Loucy (cell line): ENCODE measurements around the gene MAPK8.

Source experiments
- H2AFZ ChIP-seq: fragments of 200-600 bp; sonication (generic); 2 replicates; pipeline ENCODE4 v1.6.0; 2016; ENCODE audit warnings: antibody characterized with exemption, mild to moderate bottlenecking, low read length, moderate library complexity
- H3F3A ChIP-seq: fragments of 200-600 bp; 2 replicates; pipeline ENCODE4 v1.6.0; 2016; ENCODE audit warnings: antibody characterized with exemption, low read depth, mild to moderate bottlenecking
- H3K27me3 ChIP-seq: fragments of 200-600 bp; sonication (generic); 2 replicates; pipeline ENCODE4 v1.6.1; 2014; ENCODE audit warnings: low read length, mild to moderate bottlenecking; ENCODE audit not compliant: insufficient read depth, poor library complexity, severe bottlenecking
- H3K36me3 ChIP-seq: fragments of 200-600 bp; sonication (generic); 2 replicates; pipeline ENCODE4 v1.6.1; 2016; ENCODE audit warnings: low read length; ENCODE audit not compliant: insufficient read depth
- H3K4me1 ChIP-seq: fragments of 200-600 bp; sonication (generic); 2 replicates; pipeline ENCODE4 v1.5.1; 2014; ENCODE audit warnings: low read length, mild to moderate bottlenecking; ENCODE audit not compliant: insufficient read depth, poor library complexity, severe bottlenecking
- H3K4me2 ChIP-seq: fragments of 200-600 bp; sonication (generic); 2 replicates; pipeline ENCODE4 v1.6.0; 2014; ENCODE audit warnings: antibody characterized with exemption, low read length, low read depth, mild to moderate bottlenecking; ENCODE audit not compliant: poor library complexity, severe bottlenecking
- H3K4me3 ChIP-seq: fragments of 200-600 bp; sonication (generic); 2 replicates; pipeline ENCODE4 v1.5.1; 2014; ENCODE audit warnings: low read length, mild to moderate bottlenecking, mixed read lengths; ENCODE audit not compliant: poor library complexity, severe bottlenecking
- H3K79me2 ChIP-seq: fragments of 200-600 bp; sonication (generic); 2 replicates; pipeline ENCODE4 v1.6.1; 2014; ENCODE audit warnings: low read length; ENCODE audit not compliant: insufficient read depth
- H3K9ac ChIP-seq: fragments of 200-600 bp; sonication (generic); 2 replicates; pipeline ENCODE4 v1.6.0; 2014; ENCODE audit warnings: mild to moderate bottlenecking, low read depth, low read length, moderate library complexity; ENCODE audit not compliant: poor library complexity, severe bottlenecking
- H3K9me2 ChIP-seq: fragments of 200-600 bp; sonication (generic); replicated peaks from 2 replicates; pipeline ENCODE4 v1.6.1; 2016; ENCODE audit warnings: low read depth, low read length, mixed read lengths
- H3K9me3 ChIP-seq: fragments of 200-600 bp; sonication (generic); 2 replicates; pipeline ENCODE4 v1.6.1; 2014; ENCODE audit warnings: mild to moderate bottlenecking, antibody characterized with exemption, low read length, low read depth; ENCODE audit not compliant: insufficient read depth
- H4K20me1 ChIP-seq: fragments of 200-600 bp; sonication (generic); 2 replicates; pipeline ENCODE4 v1.6.0; 2014; ENCODE audit warnings: antibody characterized with exemption, low read length, mild to moderate bottlenecking; ENCODE audit not compliant: insufficient read depth, poor library complexity, severe bottlenecking
- EZH2phosphoT487 ChIP-seq: fragments of 200-600 bp; IDR thresholded peaks from 2 replicates; pipeline ENCODE4 v1.6.1; 2018; ENCODE audit warnings: antibody characterized with exemption, mild to moderate bottlenecking, moderate library complexity, borderline replicate concordance
- TF ChIP-seq, protein P1 (sequence below): fragments of 200-600 bp; sonication (generic); conservative IDR thresholded peaks from 2 replicates; pipeline ENCODE4 v1.5.1; 2014; ENCODE audit warnings: mild to moderate bottlenecking, antibody characterized with exemption, low read length

MAPK8 gene

DNA sequence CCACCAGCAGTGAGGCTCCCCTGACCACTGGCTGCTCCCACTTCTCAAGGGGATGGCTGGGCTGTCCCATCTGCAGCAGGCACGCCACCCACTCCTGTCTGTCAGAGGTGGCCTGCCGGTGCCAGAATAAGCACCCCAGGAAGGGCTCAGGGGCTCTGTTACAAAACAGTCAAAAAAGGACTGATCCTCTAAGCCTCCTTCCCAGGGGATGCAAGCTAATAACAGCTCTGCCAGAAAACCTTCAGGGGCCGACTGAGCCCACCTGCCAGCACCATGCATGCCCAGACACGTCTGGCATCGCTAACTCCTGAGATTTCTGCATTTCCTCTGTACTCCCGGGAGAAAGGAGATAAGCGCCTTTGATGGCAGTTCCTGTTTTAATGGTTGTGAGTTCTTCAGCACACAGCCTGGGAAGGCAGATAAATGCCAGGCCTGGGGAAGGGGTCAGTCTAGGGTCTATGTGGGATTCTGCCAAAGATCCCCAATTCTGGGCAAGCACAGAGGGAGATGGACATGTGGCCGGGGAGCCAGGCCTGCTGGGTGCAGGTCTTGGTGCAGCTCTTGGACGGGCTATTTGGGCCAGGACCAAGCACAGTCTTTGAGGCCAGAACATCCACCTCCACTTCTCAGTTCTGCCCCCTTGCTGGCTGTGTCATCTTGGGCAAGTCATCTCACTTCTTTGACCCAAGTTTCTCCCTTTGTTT, 170.0 kb downstream of the MAPK8 start:
- no peaks in the 10 kb centered on the region for H3K9me2 ChIP-seq
- no peak overlapping the region for H3K4me3 ChIP-seq
- no peak overlapping the region for H3K4me2 ChIP-seq
- H3K27me3 ChIP-seq: no peaks in the 10 kb centered on the region
- no peaks in the 10 kb centered on the region for H3K36me3 ChIP-seq
- H2AFZ ChIP-seq: no peak overlapping the region
- no peaks in the 10 kb centered on the region for H3K9me3 ChIP-seq
- H3K4me1 ChIP-seq: peaks cover 7% of the 10 kb centered on the region
- TF ChIP-seq, protein P1, sequence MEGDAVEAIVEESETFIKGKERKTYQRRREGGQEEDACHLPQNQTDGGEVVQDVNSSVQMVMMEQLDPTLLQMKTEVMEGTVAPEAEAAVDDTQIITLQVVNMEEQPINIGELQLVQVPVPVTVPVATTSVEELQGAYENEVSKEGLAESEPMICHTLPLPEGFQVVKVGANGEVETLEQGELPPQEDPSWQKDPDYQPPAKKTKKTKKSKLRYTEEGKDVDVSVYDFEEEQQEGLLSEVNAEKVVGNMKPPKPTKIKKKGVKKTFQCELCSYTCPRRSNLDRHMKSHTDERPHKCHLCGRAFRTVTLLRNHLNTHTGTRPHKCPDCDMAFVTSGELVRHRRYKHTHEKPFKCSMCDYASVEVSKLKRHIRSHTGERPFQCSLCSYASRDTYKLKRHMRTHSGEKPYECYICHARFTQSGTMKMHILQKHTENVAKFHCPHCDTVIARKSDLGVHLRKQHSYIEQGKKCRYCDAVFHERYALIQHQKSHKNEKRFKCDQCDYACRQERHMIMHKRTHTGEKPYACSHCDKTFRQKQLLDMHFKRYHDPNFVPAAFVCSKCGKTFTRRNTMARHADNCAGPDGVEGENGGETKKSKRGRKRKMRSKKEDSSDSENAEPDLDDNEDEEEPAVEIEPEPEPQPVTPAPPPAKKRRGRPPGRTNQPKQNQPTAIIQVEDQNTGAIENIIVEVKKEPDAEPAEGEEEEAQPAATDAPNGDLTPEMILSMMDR: no peak
- TF ChIP-seq EZH2phosphoT487: no peak
- no peak overlapping the region for H3K9ac ChIP-seq
- no peaks in the 10 kb centered on the region for H4K20me1 ChIP-seq
- no peaks in the 10 kb centered on the region for H3F3A ChIP-seq
- H3K79me2 ChIP-seq: no peaks in the 10 kb centered on the region

DNA sequence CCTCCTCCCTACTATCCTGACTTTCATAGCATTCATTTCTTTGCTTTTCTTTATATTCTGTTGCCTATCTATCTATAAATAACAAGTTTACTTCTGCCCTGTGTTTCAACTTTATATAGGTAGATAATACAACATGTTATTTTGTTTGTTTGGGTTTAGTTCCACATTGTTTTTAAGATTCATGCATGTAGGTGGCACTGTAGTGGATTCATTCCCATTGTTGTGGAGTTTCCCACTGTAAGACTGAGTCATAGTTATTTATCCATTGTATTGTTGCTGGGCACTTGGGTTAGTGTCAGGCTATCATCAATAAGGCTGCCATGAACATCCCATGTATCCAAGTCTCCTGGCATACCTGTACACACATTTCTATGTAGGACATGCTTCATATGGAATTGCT, 170.7 kb downstream of the MAPK8 start:
- TF ChIP-seq EZH2phosphoT487: no peak
- TF ChIP-seq, protein P1: no peak
- Histone ChIP-seq H2AFZ (no peak overlapping the region), H3F3A (no peaks in the 10 kb centered on the region), H3K9me2 (no peaks in the 10 kb centered on the region), H3K9me3 (no peaks in the 10 kb centered on the region), H3K4me2 (no peak overlapping the region), H4K20me1 (no peaks in the 10 kb centered on the region), H3K4me1 (peaks cover 4% of the 10 kb centered on the region), H3K79me2 (no peaks in the 10 kb centered on the region), H3K4me3 (no peak overlapping the region), H3K36me3 (no peaks in the 10 kb centered on the region), H3K27me3 (no peaks in the 10 kb centered on the region), H3K9ac (no peak overlapping the region)

DNA sequence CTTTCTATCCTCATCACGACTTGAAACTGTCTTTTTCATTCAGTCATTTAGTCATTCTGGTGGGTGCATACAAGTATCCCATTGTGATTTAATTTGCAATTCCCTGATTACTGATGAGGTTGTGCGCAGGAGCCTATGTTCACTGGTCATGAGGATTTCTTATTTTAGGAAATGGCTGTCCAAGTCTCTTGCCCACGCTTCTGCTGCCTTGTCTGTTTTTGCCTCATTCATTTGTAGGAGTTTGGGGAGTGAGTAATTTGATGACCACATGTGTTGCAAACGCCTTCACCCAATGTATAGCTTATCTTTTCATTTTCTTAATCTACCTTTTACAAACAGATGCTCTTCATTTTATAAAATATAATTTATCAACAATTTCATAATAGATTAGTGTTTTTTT, 171.1 kb downstream of the MAPK8 start:
- H3K4me1 ChIP-seq: peaks cover 4% of the 10 kb centered on the region
- no peak overlapping the region for H2AFZ ChIP-seq
- no peaks in the 10 kb centered on the region for H3K79me2 ChIP-seq
- no peaks in the 10 kb centered on the region for H3K27me3 ChIP-seq
- no peaks in the 10 kb centered on the region for H3K9me2 ChIP-seq
- H3K4me2 ChIP-seq: no peak overlapping the region
- no peaks in the 10 kb centered on the region for H4K20me1 ChIP-seq
- no peaks in the 10 kb centered on the region for H3K36me3 ChIP-seq
- H3K4me3 ChIP-seq: no peak overlapping the region
- H3F3A ChIP-seq: no peaks in the 10 kb centered on the region
- TF ChIP-seq EZH2phosphoT487: no peak
- TF ChIP-seq, protein P1: no peak
- no peaks in the 10 kb centered on the region for H3K9me3 ChIP-seq
- H3K9ac ChIP-seq: no peak overlapping the region
